K562 (cell line): ENCODE measurements around the gene ROBO2. TPM values are rescaled to one million over a fixed set of nuclear protein-coding genes. Genes with fewer than 3 reads are reported as not detected.

ENCODE experiments used
- C11orf30 ChIP-seq: fragments of 450-650 bp; IDR thresholded peaks from 2 replicates; pipeline ENCODE4 v1.6.1; 2016; ENCODE audit warnings: low read depth, mild to moderate bottlenecking
- CAMTA2 ChIP-seq: fragments of 250-450 bp; sonication (Bioruptor Pico); conservative IDR thresholded peaks from 2 replicates; pipeline ENCODE4 v1.5.1; 2022
- ESRRA ChIP-seq: fragments of 450-650 bp; IDR thresholded peaks from 2 replicates; pipeline ENCODE4 v1.6.1; 2014; ENCODE audit warnings: low read depth, mild to moderate bottlenecking, moderate library complexity, borderline replicate concordance
- EZH2 ChIP-seq: IDR thresholded peaks from 2 replicates; pipeline ENCODE4 v1.6.1; 2012; ENCODE audit warnings: low read depth, mild to moderate bottlenecking, inconsistent platforms, low read length, borderline replicate concordance
- KDM1A ChIP-seq, 2 experiments: fragments of 450-650 bp; IDR thresholded peaks; 2 replicates each; pipeline ENCODE4 v1.6.1; 2016; ENCODE audit warnings: mild to moderate bottlenecking in 2 of 2
- LARP7 ChIP-seq: fragments of 450-650 bp; IDR thresholded peaks from 2 replicates; pipeline ENCODE4 v1.6.1; 2016
- MEF2A ChIP-seq: IDR thresholded peaks from 2 replicates; pipeline ENCODE4 v1.6.1; 2011; ENCODE audit warnings: low read depth, mild to moderate bottlenecking, low read length, moderate library complexity; ENCODE audit not compliant: control insufficient read depth
- MXI1 ChIP-seq: IDR thresholded peaks from 2 replicates; pipeline ENCODE4 v1.6.1; 2011; ENCODE audit warnings: low read depth, mild to moderate bottlenecking, improper control_type of control experiment, low read length
- NFIX ChIP-seq: fragments of 250-450 bp; sonication (Bioruptor Pico); IDR thresholded peaks from 2 replicates; pipeline ENCODE4 v1.4.0; 2020; ENCODE audit warnings: low read depth, mild to moderate bottlenecking, moderate library complexity
- RFX5 ChIP-seq: IDR thresholded peaks from 2 replicates; pipeline ENCODE4 v1.6.1; 2011; ENCODE audit warnings: low read depth, mild to moderate bottlenecking, improper control_type of control experiment, low read length
- TEAD4 ChIP-seq, 2 experiments: sonication (generic) in 1 of 2; formaldehyde crosslinking in 1 of 2; IDR thresholded peaks; 2 replicates each; pipeline versions ENCODE4 v1.6.1 to v1.8.0; 2012 to 2022; ENCODE audit warnings: borderline replicate concordance in 1 of 2, inconsistent platforms in 1 of 2, low read length in 1 of 2, mild to moderate bottlenecking in 1 of 2, missing genetic modification reagents in 1 of 2
- UBTF ChIP-seq, 2 experiments: IDR thresholded peaks; 2 replicates each; pipeline ENCODE4 v1.6.1; 2012; ENCODE audit warnings: improper control_type of control experiment in 2 of 2, low read depth in 2 of 2, low read length in 2 of 2, borderline replicate concordance in 1 of 2
- ZFX ChIP-seq: sonication (generic); formaldehyde crosslinking; IDR thresholded peaks from 2 replicates; pipeline ENCODE4 v1.8.0; 2022; ENCODE audit warnings: mild to moderate bottlenecking, missing genetic modification reagents, moderate library complexity
- ZKSCAN8 ChIP-seq: fragments of 200-800 bp; sonication (Bioruptor generic); IDR thresholded peaks from 2 replicates; pipeline ENCODE4 v1.6.1; 2016; ENCODE audit warnings: missing genetic modification characterization, missing compliant biosample characterization
- ZNF445 ChIP-seq: fragments of 250-450 bp; sonication (Bioruptor Pico); IDR thresholded peaks from 2 replicates; pipeline ENCODE4 v1.4.0; 2020; ENCODE audit warnings: low read depth, mild to moderate bottlenecking, moderate library complexity
- ZNF696 ChIP-seq: fragments of 250-450 bp; sonication (Bioruptor Pico); conservative IDR thresholded peaks from 2 replicates; pipeline ENCODE4 v1.4.0; 2020; ENCODE audit warnings: mild to moderate bottlenecking, moderate library complexity
- polyA plus RNA-seq, 8 experiments: library from polyadenylated mRNA; depleted of rRNA in 4 of 8; stranded (reverse) in 5 of 8; unstranded in 3 of 8; fragments of >200 nt; fragmentation: Nextera tagmentation in 2 of 8; fragmentation: Illumina TruSeq in 1 of 8; extraction: Ambion mirVana in 2 of 8; extraction: Trizol in 1 of 8; gene quantifications; 2 replicates each; pipeline versions ENCODE4 v1.2.1 to v1.2.3, GENCODE V29; 2011 to 2014; ENCODE audit warnings: inconsistent platforms in 1 of 8, missing spikeins in 1 of 8
- total RNA-seq, 7 experiments: library from RNA; depleted of rRNA in 6 of 7; stranded (reverse); fragments of >200 nt in 6 of 7; fragmentation: Illumina TruSeq in 2 of 7; extraction: Trizol in 2 of 7; gene quantifications; 2 replicates each; pipeline versions ENCODE4 v1.2.1 to v1.2.3, GENCODE V29; 2011 to 2021; ENCODE audit warnings: low replicate concordance in 1 of 7
- TF ChIP-seq, protein P1 (sequence below), 2 experiments: fragments of 150-350 bp in 1 of 2; IDR thresholded peaks; 2 replicates each; pipeline ENCODE4 v1.6.1; 2012 to 2016; ENCODE audit warnings: low read depth in 2 of 2, low read length in 2 of 2, mild to moderate bottlenecking in 1 of 2, moderate library complexity in 1 of 2
- TF ChIP-seq, protein P2 (sequence below): fragments of 250-450 bp; sonication (Bioruptor Pico); IDR thresholded peaks from 2 replicates; pipeline ENCODE4 v1.8.0; 2021; ENCODE audit warnings: moderate library complexity, mild to moderate bottlenecking, inconsistent platforms

The ROBO2 gene
- total and polyA plus RNA-seq, 9 of the 15 experiments (the other 6 are each of a cell fraction or from before 2014, with no cell fraction given), result 0.84 to 3.0 (median 1.7) TPM

DNA sequence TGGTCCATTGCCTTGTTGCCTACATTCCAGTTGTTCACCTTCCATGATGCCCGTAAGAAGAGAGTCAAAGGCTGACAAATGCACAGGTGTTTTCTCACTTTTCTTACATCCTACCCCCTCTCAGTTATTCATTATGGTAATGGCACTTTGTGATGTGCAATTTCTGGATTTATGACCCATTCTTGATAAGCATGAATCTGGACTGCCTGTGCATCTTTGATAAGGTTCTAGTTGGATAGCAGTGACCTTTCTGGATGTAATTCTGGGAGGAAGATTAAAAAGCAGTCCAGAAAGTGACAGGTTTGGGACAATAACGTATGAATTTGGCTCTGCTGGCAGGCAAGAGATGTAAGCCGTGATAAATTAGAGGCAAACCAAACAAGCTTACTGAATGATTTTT is 101.5 kb downstream of the ROBO2 start (continued):
- TF ChIP-seq, protein P1, sequence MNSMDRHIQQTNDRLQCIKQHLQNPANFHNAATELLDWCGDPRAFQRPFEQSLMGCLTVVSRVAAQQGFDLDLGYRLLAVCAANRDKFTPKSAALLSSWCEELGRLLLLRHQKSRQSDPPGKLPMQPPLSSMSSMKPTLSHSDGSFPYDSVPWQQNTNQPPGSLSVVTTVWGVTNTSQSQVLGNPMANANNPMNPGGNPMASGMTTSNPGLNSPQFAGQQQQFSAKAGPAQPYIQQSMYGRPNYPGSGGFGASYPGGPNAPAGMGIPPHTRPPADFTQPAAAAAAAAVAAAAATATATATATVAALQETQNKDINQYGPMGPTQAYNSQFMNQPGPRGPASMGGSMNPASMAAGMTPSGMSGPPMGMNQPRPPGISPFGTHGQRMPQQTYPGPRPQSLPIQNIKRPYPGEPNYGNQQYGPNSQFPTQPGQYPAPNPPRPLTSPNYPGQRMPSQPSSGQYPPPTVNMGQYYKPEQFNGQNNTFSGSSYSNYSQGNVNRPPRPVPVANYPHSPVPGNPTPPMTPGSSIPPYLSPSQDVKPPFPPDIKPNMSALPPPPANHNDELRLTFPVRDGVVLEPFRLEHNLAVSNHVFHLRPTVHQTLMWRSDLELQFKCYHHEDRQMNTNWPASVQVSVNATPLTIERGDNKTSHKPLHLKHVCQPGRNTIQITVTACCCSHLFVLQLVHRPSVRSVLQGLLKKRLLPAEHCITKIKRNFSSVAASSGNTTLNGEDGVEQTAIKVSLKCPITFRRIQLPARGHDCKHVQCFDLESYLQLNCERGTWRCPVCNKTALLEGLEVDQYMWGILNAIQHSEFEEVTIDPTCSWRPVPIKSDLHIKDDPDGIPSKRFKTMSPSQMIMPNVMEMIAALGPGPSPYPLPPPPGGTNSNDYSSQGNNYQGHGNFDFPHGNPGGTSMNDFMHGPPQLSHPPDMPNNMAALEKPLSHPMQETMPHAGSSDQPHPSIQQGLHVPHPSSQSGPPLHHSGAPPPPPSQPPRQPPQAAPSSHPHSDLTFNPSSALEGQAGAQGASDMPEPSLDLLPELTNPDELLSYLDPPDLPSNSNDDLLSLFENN (IDR thresholded peaks at IDR 0.05; ENCODE audit: low read depth in 2 of 2, low read length in 2 of 2), result no peak
- TF ChIP-seq ZKSCAN8 (CRISPR knock-in tag) (no peak), ZFX (CRISPR knock-in tag) (no peak), C11orf30 (no peak), KDM1A (IDR thresholded peaks at IDR 0.05) (peak; percentile 30 to 42; a peak in 3 of 4 replicates), NFIX (CRISPR knock-in tag) (no peak), CAMTA2 (CRISPR knock-in tag) (no peak), ESRRA (no peak), TEAD4 (IDR thresholded peaks at IDR 0.05; ENCODE audit: low read length) (peak; percentile 55), TEAD4 (CRISPR knock-in tag; IDR thresholded peaks at IDR 0.05; ENCODE audit: borderline replicate concordance) (no peak), EZH2 (no peak), ZNF445 (CRISPR knock-in tag) (no peak), ZNF696 (CRISPR knock-in tag) (no peak), MEF2A (no peak), LARP7 (no peak), MXI1 (no peak), UBTF (IDR thresholded peaks at IDR 0.05; ENCODE audit: borderline replicate concordance in 1 of 2, low read depth in 2 of 2, low read length in 2 of 2) (no peak), RFX5 (no peak)
- TF ChIP-seq, protein P2, sequence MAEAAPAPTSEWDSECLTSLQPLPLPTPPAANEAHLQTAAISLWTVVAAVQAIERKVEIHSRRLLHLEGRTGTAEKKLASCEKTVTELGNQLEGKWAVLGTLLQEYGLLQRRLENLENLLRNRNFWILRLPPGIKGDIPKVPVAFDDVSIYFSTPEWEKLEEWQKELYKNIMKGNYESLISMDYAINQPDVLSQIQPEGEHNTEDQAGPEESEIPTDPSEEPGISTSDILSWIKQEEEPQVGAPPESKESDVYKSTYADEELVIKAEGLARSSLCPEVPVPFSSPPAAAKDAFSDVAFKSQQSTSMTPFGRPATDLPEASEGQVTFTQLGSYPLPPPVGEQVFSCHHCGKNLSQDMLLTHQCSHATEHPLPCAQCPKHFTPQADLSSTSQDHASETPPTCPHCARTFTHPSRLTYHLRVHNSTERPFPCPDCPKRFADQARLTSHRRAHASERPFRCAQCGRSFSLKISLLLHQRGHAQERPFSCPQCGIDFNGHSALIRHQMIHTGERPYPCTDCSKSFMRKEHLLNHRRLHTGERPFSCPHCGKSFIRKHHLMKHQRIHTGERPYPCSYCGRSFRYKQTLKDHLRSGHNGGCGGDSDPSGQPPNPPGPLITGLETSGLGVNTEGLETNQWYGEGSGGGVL (CRISPR knock-in tag), result no peak
